ENCODE data around the gene GADD45B. TPM values are rescaled to one million over a fixed set of nuclear protein-coding genes. Genes with fewer than 3 reads are reported as not detected.

GADD45B gene
- total and polyA plus RNA-seq, 10 of the 15 experiments (the other 5 are each of a cell fraction or from before 2014, with no cell fraction given): 2.4 to 180 (median 91.1) TPM

DNA sequence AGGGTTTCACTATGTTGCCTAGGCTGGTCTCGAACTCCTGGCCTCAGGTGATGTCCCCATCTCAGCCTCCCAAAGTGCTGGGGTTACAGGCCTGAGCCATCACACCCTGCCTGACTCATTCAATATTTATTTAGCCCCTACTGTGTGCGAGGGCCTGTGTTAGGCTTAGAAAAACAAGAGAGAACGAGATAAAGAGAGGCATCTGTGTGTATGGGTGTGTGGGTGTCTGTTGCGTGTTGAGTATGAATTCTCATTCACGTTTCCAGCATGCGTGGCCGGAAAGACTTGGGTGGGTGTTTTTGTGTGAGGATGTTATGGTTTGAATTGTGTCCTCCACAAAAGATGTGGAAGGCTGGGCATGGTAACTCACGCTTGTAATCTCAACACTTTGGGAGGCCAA is 9.5 kb downstream of the GADD45B start:
- WGBS (ENCODE audit: insufficient coverage, insufficient replicate concordance, low lambda C conversion rate, missing lambda C conversion rate): 68% methylated on average over 8 of the region's 8 CpGs
- no peak overlapping the region for H3K4me2 ChIP-seq (ENCODE audit: control insufficient read depth, insufficient read depth)
- intact Hi-C loops (cut with micrococcal nuclease; ENCODE audit: unreplicated experiment): no loop called here
- H4K20me1 ChIP-seq (ENCODE audit: control insufficient read depth, insufficient read depth): no peaks in the 10 kb centered on the region
- H3K9me3 ChIP-seq (replicated peaks; ENCODE audit: control insufficient read depth, insufficient read depth, low read length): peaks cover 3% of the 10 kb centered on the region; the same call in 1 of the 3 replicates
- CTCF ChIA-PET: no interaction called here
- TF ChIP-seq, protein P1, sequence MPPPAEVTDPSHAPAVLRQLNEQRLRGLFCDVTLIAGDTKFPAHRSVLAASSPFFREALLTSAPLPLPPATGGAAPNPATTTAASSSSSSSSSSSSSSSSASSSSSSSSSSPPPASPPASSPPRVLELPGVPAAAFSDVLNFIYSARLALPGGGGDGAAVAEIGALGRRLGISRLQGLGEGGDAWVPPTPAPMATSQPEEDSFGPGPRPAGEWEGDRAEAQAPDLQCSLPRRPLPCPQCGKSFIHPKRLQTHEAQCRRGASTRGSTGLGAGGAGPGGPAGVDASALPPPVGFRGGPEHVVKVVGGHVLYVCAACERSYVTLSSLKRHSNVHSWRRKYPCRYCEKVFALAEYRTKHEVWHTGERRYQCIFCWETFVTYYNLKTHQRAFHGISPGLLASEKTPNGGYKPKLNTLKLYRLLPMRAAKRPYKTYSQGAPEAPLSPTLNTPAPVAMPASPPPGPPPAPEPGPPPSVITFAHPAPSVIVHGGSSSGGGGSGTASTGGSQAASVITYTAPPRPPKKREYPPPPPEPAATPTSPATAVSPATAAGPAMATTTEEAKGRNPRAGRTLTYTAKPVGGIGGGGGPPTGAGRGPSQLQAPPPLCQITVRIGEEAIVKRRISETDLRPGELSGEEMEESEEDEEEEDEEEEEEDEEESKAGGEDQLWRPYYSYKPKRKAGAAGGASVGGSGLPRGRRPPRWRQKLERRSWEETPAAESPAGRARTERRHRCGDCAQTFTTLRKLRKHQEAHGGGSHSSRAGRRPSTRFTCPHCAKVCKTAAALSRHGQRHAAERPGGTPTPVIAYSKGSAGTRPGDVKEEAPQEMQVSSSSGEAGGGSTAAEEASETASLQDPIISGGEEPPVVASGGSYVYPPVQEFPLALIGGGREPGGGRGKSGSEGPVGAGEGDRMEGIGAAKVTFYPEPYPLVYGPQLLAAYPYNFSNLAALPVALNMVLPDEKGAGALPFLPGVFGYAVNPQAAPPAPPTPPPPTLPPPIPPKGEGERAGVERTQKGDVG (CRISPR knock-in tag; IDR thresholded peaks at IDR 0.05): no peak
- no peak for TF ChIP-seq ASH2L (IDR thresholded peaks at IDR 0.05; ENCODE audit: borderline replicate concordance, low read depth)
- no peak for TF ChIP-seq MEF2B (IDR thresholded peaks at IDR 0.05; ENCODE audit: partially characterized antibody, poor library complexity, severe bottlenecking)
- TF ChIP-seq SMC3 (IDR thresholded peaks at IDR 0.05; ENCODE audit: borderline replicate concordance, low read length): no peak
- TF ChIP-seq, protein P2, sequence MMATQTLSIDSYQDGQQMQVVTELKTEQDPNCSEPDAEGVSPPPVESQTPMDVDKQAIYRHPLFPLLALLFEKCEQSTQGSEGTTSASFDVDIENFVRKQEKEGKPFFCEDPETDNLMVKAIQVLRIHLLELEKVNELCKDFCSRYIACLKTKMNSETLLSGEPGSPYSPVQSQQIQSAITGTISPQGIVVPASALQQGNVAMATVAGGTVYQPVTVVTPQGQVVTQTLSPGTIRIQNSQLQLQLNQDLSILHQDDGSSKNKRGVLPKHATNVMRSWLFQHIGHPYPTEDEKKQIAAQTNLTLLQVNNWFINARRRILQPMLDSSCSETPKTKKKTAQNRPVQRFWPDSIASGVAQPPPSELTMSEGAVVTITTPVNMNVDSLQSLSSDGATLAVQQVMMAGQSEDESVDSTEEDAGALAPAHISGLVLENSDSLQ (IDR thresholded peaks at IDR 0.05): no peak
- no peak for TF ChIP-seq IKZF2 (IDR thresholded peaks at IDR 0.05)
- TF ChIP-seq FOXM1 (IDR thresholded peaks at IDR 0.05; ENCODE audit: low read depth, low read length): no peak
- no peak for TF ChIP-seq TCF7 (IDR thresholded peaks at IDR 0.05; ENCODE audit: borderline replicate concordance)
- TF ChIP-seq HCFC1 (IDR thresholded peaks at IDR 0.05; ENCODE audit: low read length): no peak
- TF ChIP-seq POLR2A (IDR thresholded peaks at IDR 0.05; ENCODE audit: low read depth, low read length): no peak
- no TSS peak for BruUV-seq (replicated peaks)
- H3K36me3 ChIP-seq (ENCODE audit: control insufficient read depth in 2 of 2, insufficient read depth in 2 of 2, low read length in 1 of 2): no peaks in the 10 kb centered on the region
- ATAC-seq: no peak
- no peaks in the 10 kb centered on the region for H3K79me2 ChIP-seq (ENCODE audit: control insufficient read depth, insufficient read depth, low read length)
- H3K27ac ChIP-seq (ENCODE audit: control insufficient read depth, insufficient read depth): no peak overlapping the region
- SMC1A ChIA-PET (ENCODE audit: uncharacterized antibody, unreplicated experiment): no interaction called here
- H2AFZ ChIP-seq (ENCODE audit: control insufficient read depth, low read depth, low read length): no peak overlapping the region
- DNase-seq (ENCODE audit: low read depth, low spot score): no peak
- no peak for FAIRE-seq
- H3K4me1 ChIP-seq (ENCODE audit: control insufficient read depth, insufficient read depth, low read length): peaks cover 13% of the 10 kb centered on the region
- H3K27me3 ChIP-seq (replicated peaks in 1 of 2; ENCODE audit: control insufficient read depth in 2 of 2, insufficient read depth in 2 of 2, low read length in 1 of 2): peaks cover 0 to 7% of the 10 kb centered on the region in 2 experiments; a peak in 2 of 4 replicates
- RAD21 ChIA-PET (ENCODE audit: unreplicated experiment): no interaction called here
- H3K4me3 ChIP-seq: no peak overlapping the region
- no peak overlapping the region for H3K9ac ChIP-seq (ENCODE audit: control insufficient read depth, insufficient read depth, low read length)
- POLR2A ChIA-PET: no interaction called here
- in situ Hi-C loops (cut with MboI): no loop called here
